ENCODE results near the gene CUBN.

DNA sequence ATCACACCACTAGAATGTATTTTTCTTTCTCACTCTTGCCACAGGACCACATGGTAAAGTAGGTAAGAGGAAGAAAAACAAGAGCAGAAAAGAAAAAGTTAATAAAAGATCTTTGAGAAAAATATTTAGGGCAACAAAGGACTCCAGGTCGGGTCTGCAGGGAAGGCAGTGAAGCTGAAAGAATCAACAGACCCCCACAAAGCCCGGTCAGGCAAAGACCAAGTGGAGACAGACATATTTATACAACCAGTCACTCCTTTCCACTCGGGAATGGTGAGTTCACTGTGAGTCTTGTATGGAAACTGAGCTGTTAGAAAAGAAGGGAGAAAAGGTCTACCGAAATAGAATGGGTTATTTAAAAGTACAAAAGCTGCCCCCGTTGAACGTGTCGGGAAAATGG is 340.4 kb downstream of the CUBN start:
- TF ChIP-seq CTCF (conservative IDR thresholded peaks at IDR 0.05; ENCODE audit: low read depth, low read length): no peak
- TF ChIP-seq EZH2phosphoT487 (IDR thresholded peaks at IDR 0.05; ENCODE audit: borderline replicate concordance, low read length): no peak
- no peak for TF ChIP-seq EZH2 (IDR thresholded peaks at IDR 0.05; ENCODE audit: low read length, unreplicated experiment)
